ENCODE data around the gene CALCOCO1.

The CALCOCO1 gene

DNA sequence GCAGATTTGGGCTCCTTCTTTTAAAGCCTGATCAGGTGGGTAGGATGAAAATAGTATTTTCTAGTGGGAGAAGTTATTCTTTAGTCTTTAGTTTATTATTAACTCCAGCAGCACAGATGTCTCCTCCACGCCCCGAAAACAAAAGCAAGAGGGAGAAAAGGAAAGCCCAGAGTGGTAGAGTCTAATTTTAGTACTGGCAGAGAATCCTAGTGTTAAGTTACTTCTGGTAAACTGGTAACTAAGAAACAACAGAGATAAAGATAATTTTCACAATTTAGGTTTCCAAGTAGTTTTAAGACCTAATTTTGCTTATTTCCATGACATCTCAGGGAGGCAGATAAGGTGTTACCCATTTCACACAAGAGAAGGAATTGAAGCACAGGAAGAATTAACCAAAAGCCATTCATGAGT lies 67.7 kb downstream of the CALCOCO1 start:
- DNase-seq: no peak

GRCh38 chr12:53659011-53659551 lies 68.2 kb downstream of the CALCOCO1 start:
- DNase-seq: no peak

All from CD4-positive, alpha-beta T cell treated with Interleukin-10 for 1 hour (primary cell).